ENCODE results near the gene GOLGA8K. TPM values are rescaled to one million over a fixed set of nuclear protein-coding genes. Genes with fewer than 3 reads are reported as not detected.
"Not testable (repeated sequence)": the region's sequence is repeated elsewhere in the genome, so short reads cannot be mapped to it uniquely, and the experiment has no call there.

GOLGA8K gene
- not detected in 2 replicates for total RNA-seq (2014; rRNA removed; shearing (Covaris generic))

DNA sequence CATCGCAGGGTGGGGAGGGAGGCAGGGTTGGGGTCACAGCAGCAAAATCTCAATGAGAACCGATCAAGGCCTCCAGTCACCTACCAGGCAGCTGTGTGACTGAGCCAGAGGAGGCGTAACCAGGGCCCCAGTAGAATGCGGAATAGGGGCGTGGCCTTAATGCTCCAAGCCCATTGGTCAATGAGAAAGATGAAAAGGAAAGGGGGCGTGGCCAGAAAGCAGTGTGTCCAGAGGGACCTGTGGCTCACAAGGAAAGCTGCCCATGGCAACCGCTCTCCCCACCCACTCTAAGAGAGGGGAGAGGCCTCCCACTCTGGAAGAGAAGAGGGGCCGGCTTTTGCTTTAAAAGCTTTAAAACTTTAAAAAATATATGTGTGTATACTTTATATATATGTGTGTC is at the start of gene GOLGA8K:
Gene GOLGA8K, minus strand, starts transcription at position 101 of the 400 bp plus-strand sequence. Its CDS starts 98 bp downstream, at position 3.
- not testable (repeated sequence) for DNase-seq (ENCODE audit: low read depth)

DNA sequence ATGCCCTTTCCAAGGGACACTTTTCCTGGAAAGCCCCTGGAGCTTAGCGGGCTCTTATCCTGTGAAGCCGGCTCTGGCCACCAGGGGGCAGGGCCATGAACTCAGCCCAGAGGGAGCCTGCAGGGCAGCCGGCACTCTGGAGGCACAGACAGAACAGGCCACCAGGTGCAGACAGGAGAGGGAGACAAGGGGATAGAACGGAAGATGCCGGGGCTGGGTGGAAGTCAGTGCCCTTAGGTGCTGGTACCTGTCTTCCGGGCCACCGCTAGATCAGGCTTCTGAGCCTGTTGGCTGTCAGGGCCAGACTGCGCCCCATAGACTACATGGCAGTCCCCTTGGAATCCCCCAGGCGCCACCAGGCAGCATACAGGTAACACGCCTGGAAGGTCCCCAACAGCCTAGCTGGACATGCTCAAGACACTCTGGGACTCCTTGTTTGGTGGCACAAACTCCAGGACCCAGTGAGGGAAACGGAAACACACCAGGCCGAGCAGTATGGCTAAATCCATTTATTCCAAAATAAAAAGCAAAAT is 37.4 kb upstream of the GOLGA8K start:
- DNase-seq (ENCODE audit: low read depth): not testable (repeated sequence)

GRCh38 chr15:32434102-32434963 is 31.2 kb upstream of the GOLGA8K start:
- DNase-seq (ENCODE audit: low read depth): not testable (repeated sequence)

GRCh38 chr15:32427635-32428034 is 24.5 kb upstream of the GOLGA8K start:
- DNase-seq (ENCODE audit: low read depth): not testable (repeated sequence)

DNA sequence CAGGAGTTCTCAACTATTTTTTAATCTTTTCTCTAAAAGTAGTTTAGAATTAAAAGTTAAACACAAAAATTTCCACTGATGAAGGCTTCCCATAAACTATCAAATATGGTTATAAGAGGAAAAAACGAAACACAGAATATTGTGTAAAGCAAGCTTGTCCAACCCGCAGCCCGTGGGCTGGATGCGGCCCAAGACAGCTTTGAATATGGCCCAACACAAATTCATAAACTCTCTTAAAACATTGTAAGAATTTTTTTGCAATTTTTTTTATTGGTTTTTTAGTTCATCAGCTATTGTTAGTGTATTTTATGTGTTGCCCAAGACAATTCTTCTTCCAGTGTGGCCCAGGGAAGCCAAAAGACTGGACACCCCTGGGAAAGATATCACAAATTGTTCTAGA is 23.4 kb upstream of the GOLGA8K start:
- not testable (repeated sequence) for DNase-seq (ENCODE audit: low read depth)

DNA sequence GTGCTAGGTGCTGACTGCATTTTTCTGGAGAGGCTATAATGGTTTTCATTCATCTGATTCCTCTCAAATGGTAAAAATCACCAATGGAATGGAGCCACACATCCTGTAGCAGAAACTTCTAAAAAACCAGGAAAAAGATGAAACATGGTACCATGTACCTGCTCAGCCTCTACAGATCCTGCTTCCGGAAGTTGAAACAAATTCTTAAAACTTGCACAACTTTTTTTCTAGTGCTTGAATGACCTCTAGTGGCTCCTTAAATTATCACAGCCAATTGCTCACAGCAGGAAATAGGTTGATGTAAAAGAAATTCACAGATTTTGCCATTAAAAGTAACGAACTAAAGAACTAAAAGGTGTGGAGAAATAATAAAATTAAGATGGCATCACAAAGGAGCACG is 4.8 kb upstream of the GOLGA8K start:
- not testable (repeated sequence) for DNase-seq (ENCODE audit: low read depth)

DNA sequence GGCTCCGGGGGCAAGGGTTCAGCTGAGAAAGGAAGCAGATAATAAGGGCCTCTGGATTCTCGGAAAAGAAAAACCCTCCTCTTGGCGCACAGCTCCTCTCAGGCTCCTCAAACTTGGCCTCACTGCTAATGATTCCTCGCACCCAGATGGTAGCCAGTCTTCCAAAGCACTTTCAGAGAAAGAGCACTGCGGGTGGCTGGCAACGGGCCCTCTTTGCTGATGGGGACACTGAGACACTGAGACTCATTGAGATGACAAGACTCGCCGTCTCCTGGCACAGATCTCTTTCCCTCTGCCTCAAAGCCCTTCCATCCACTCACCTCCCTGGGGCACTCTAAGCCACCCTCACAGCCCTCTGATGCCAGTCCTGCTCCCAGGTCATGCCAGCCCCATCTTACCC is 6.6 kb downstream of the GOLGA8K start:
- DNase-seq (ENCODE audit: low read depth): not testable (repeated sequence)

DNA sequence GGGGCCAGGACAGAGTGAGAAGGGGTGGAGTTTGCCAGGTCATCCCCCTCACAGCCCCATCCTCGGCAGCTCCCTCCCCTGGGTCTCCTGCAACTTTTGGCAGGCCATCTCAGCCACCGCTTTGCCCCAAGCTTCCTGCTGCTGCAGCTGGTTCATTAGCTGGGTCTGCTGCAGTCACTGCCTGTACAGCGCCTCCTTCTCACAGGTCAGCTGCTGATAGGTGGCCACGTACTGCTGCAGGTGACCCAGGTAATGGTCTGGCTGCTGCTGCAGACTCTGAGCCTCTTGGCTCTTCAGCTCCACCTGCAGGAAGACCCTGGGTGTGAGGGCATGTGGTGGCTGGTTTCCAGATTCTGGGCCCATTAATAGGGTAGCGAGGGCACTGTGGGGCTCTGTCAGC is 8.3 kb downstream of the GOLGA8K start:
- not testable (repeated sequence) for DNase-seq (ENCODE audit: low read depth)

GRCh38 chr15:32388050-32388648 is 14.9 kb downstream of the GOLGA8K start:
- not testable (repeated sequence) for DNase-seq (ENCODE audit: low read depth)

DNA sequence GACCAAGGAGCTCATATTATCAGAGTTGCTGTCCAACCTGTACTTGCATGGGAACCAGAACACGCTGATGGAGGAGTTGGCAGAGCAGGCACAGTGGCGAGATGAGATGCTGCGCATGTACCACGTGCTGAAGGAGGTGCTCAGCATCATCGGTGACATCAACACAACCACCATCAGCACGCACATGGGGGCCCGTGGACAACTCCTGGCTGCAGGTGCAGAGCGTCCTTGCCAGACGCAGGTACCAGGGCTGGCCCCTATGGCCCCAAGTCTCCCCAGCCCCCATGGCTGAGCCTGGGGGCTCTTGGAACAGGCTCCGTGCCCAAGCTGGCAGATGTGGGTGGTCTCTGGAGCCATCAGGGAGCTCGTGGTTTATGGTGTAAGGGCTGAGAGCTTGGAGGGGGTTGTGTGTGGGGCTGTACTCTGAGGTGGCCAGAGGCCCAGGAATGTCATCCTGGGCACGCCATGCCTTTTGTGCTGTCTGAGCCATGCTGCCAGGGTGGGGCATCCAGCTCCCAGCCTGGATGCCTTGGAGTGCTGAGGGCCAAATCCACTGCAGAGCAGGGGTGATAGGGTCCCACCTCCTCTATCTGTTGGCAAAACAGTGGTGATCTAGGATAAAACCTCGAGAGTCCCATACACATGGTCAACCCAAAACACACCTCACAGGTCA is 17.1 kb downstream of the GOLGA8K start:
- DNase-seq (ENCODE audit: low read depth): not testable (repeated sequence)

DNA sequence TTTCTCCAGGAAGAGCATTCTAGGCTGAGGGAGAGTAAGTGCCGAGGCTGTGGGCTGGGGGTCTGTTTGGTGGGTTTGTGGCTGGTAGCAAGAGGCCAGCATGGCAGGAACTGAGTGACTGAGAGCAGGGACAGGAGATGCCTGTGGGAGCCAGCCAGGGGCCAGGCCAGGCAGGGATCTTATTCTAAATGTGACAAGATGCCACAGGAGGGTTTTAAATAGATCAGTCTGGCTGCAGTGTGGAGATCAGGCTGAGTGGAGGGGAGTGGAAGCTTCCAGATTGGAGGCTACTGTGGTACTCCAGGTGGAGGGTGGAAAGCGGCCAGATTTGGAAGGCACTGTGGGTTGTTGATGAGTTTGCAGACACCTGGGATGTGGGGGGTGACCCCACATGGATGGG is 28.9 kb downstream of the GOLGA8K start:
- not testable (repeated sequence) for DNase-seq (ENCODE audit: low read depth)

DNA sequence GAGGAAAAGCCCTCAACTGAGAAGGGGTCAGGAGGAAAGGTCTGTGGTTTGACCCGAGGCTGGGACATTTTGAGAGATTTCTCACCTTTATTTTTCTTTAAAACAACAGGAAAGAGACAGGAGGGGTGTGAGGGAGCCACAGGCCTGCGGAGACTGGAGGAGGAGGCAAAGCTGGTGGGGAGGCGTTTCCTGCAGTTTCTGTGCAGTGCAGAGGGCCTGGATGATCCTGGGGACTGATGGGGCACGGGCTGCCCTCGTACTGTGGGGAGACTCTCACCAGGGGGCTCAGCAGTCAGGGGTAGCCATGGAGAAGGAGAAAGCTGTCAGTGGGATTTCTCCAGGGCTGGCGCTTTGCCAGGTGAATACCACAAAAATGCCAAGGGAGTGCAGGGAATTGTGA is 29.4 kb downstream of the GOLGA8K start:
- not testable (repeated sequence) for DNase-seq (ENCODE audit: low read depth)

- DNase-seq (ENCODE audit: low read depth): not testable (repeated sequence)
Measured at GRCh38 chr15:32372075-32372474, 31.0 kb downstream of the GOLGA8K start.

DNA sequence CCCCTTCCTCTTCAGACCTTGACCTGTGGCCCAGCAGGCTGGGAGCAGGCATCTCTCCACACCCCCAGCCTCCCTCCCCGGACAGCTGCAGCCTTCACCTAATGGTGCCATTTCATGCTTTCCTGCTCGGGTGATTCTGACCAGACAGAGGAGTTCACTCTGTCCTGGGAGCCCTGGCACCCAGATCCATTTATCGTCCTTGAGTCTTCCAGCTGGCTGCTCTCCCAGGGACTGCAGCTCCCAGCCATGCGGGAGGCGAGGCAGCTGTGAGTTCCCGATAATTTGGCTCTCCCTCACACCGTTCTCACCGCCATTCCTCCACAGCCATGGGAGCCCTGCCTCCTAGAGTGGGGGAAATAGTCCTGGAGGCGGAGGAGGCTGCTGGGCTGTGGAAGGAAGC is 32.6 kb downstream of the GOLGA8K start:
- DNase-seq (ENCODE audit: low read depth): not testable (repeated sequence)

DNA sequence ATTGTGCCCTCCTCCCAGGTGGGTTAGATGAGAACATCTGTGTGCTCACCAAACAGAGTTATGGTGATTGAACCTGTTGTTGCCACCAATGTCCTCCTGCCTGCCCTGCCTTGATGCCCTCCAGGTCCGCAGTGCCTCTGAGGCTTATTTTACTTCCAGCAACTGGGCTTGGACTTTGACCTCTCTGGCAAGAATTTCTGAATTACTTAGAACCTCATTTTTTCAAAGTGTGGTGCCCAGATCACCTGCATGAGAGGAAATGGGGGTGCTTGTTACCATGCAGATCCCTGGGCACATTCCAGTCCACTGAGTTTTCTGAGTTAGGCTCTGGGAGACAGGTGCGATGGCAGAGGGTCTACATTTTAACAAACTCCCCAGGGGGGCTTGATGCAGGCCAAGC is 33.0 kb downstream of the GOLGA8K start:
- DNase-seq (ENCODE audit: low read depth): not testable (repeated sequence)

DNA sequence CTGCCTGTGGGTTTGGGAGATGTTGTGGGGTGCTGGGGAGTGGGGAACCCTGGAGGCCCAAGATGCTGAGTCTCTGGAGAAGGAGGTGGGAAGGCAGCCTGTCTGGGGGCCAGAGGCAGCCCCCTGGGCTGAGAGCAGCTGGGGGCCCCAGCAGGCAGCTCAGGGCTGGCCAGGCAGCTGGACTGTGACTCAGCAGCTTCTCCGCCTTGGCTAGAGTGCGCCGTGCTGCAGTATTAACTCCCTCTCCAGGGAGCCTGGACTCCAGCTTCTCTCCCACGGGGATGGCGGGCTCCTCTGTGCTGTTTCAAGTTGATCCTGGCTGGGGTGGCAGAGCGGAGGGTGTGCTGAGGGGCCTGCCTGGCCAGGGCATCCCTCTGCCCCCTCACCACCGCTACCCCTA is 36.6 kb downstream of the GOLGA8K start:
- not testable (repeated sequence) for DNase-seq (ENCODE audit: low read depth)

- not testable (repeated sequence) for DNase-seq (ENCODE audit: low read depth)
Measured at GRCh38 chr15:32365955-32366354, 37.1 kb downstream of the GOLGA8K start.

DNA sequence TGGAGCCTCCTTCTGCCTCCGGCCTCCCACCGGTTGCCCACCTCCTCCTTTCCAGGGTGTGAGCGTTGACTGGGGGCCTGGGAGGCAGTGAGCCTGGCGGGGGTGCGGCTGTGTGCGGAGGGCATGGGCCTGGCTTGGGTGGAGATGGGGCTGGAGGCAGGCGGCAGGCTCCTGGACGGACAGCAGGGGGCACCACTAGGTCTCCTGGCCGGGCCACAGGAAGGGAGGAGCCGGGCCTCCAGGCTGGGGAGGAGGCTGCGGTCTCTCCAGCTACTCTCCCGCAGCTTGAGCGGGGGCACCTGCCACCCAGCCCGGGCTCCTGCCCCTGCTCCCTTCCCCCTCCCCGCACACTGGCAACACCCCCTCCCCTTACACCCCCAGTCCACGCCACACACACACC is 38.1 kb downstream of the GOLGA8K start:
- not testable (repeated sequence) for DNase-seq (ENCODE audit: low read depth)

GRCh38 chr15:32363449-32363848 is 39.6 kb downstream of the GOLGA8K start:
- DNase-seq (ENCODE audit: low read depth): not testable (repeated sequence)

GRCh38 chr15:32361662-32362061 is 41.4 kb downstream of the GOLGA8K start:
- DNase-seq (ENCODE audit: low read depth): not testable (repeated sequence)

DNA sequence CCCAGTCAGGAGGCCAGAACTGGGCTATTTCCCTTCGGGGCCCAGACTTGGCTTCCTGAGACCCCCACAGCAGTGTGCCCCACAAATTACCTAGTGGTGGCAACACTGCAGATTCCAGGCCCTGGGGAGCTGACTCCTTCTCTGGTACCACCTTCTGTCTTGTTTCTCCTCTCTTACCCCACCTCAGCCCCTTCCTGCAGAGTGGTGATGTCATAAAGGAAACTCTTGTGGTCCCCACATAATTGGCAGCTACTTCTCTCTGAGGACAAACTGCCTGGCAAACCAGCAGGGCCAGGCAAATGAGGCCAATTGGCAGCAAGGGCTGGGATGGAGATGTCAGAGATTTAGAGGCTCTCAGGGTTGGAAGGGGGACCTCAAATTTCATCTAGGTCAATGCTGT is 44.6 kb downstream of the GOLGA8K start:
- not testable (repeated sequence) for DNase-seq (ENCODE audit: low read depth)

- DNase-seq (ENCODE audit: low read depth): not testable (repeated sequence)
Measured at GRCh38 chr15:32356909-32357308, 46.2 kb downstream of the GOLGA8K start.
